Heart left ventricle (tissue), 16 donors: Measurements from ENCODE around the gene MAP1B. TPM values are rescaled to one million over a fixed set of nuclear protein-coding genes. Genes with fewer than 3 reads are reported as not detected.

Source experiments
- ATAC-seq, 4 donors: fragments of 200-7000 bp; cut with Tn5 transposase; one replicate each; pipeline ENCODE4 v1.9.1; 2020 to 2022; ENCODE audit warnings: moderate library complexity in 4 of 4, mild to moderate bottlenecking in 3 of 4, moderate number of reproducible peaks in 1 of 4
- DNase-seq, 5 donors: peaks; one replicate each; pipeline ENCODE4 v3.0.0-alpha.2; 2020
- H3K27ac ChIP-seq, 12 donors: fragments of 200-600 bp; sonication (generic) in 4 of 12; one replicate each; pipeline versions ENCODE4 v1.5.0 to v1.8.0; 2016 to 2022; ENCODE audit warnings: mild to moderate bottlenecking in 2 of 12
- H3K27me3 ChIP-seq, 9 donors: fragments of 200-600 bp; sonication (generic) in 2 of 9; one replicate each; pipeline versions ENCODE4 v1.5.1 to v1.8.0; 2016 to 2022; ENCODE audit warnings: mild to moderate bottlenecking in 3 of 9
- H3K36me3 ChIP-seq, 9 donors: fragments of 200-600 bp; sonication (generic) in 2 of 9; one replicate each; pipeline versions ENCODE4 v1.5.0 to v1.8.0; 2018 to 2022; ENCODE audit warnings: mild to moderate bottlenecking in 2 of 9
- H3K4me1 ChIP-seq, 12 donors: fragments of 200-600 bp; sonication (generic) in 4 of 12; one replicate each; pipeline versions ENCODE4 v1.5.0 to v1.8.0; 2016 to 2022; ENCODE audit warnings: mild to moderate bottlenecking in 3 of 12
- H3K4me3 ChIP-seq, 12 donors: fragments of 200-600 bp; sonication (generic) in 4 of 12; one replicate each; pipeline versions ENCODE4 v1.5.0 to v1.8.0; 2017 to 2022; ENCODE audit warnings: mild to moderate bottlenecking in 9 of 12, moderate library complexity in 4 of 12
- H3K9me3 ChIP-seq, 12 donors: fragments of 200-600 bp; sonication (generic) in 4 of 12; one replicate each; pipeline versions ENCODE4 v1.5.0 to v1.8.0; 2016 to 2022; ENCODE audit warnings: mild to moderate bottlenecking in 1 of 12
- POLR2A ChIP-seq, 2 donors: fragments of 450-650 bp; IDR thresholded peaks; one replicate each; pipeline ENCODE4 v1.6.1; 2017; ENCODE audit warnings: antibody characterized with exemption in 2 of 2, mild to moderate bottlenecking in 2 of 2, moderate library complexity in 2 of 2
- WGBS, 4 donors: extraction: QIAGEN DNeasy Blood & Tissue Kit in 2 of 4; methylation state at CpG; one replicate each; pipeline versions ENCODE4 v1.1.5 to v1.1.7; 2013 to 2018; 5-methylcytosine and 5-hydroxymethylcytosine counted together
- intact Hi-C, 10 donors: fragments of 100-400 bp; cut with DNase I; formaldehyde crosslinking; loops; one replicate each; pipeline versions ENCODE4 v1.11.1 to v1.14.2; 2022
- polyA plus RNA-seq, 2 donors: library from polyadenylated mRNA; stranded (reverse); fragments of 200-250 nt; gene quantifications; one replicate each; pipeline ENCODE4 v1.2.3, GENCODE V29; 2013
- total RNA-seq, 9 donors: library from RNA; depleted of rRNA in 2 of 9; stranded (reverse); fragments of >200 nt in 2 of 9; fragmentation: NEBNext Ultra II Directional in 3 of 9; extraction: Animal tissue kit (Norgen Biotek cat#: 25700) in 3 of 9; gene quantifications; one replicate each; pipeline versions ENCODE4 v1.1.0 to v1.2.4, GENCODE V29; 2016 to 2023
- TF ChIP-seq, protein P1 (sequence below), 12 donors: fragments of 200-600 bp; sonication (generic) in 4 of 12; IDR thresholded peaks; one replicate each; pipeline versions ENCODE4 v1.5.0 to v1.8.0; 2018 to 2022; ENCODE audit warnings: antibody characterized with exemption in 12 of 12, mild to moderate bottlenecking in 5 of 12
- donor health status: ischemic (EF 13 %, LVEDD 7.1; RV severe dilation, severe dysfunction).
- donor health status: healthy with polysubstance abuse.
- donor health status: DM: no; HTN: yes; CAD: no.
- donor health status: DM: no; HTN: no; CAD: no.
- donor health status: ischemic (EF 25% LVEDD 6.9; RV normal size, moderate dysfunction).
- donor health status: ischemic (EF 25% LVEDD 5.7; RV mildly dilated, moderate dysfunction).
- donor health status: healthy.
- donor health status: DM: yes; HTN: yes; CAD: no.
- donor health status: ischemic (EF 35%, LVEDD 5.7; RV mildly dilated, moderate dysfunction).
- donor health status: nonischemic (EF 11% LVEDD 7.7; RV severe dilation, severe dysfunction).
- donor health status: DM: yes; HTN: yes; CAD: no.
- donor health status: PGD.
- donor health status: ischemic (EF 29% LVEDD 5.4; RV normal size, mild dysfunction).
- donor health status: nonischemic (EF 23%, LVEDD 6.1; RV moderate dilation, normal function).

The MAP1B gene
- total and polyA plus RNA-seq, 11 donors = 10.1 to 603 (median 133) TPM

- TF ChIP-seq, protein P1, sequence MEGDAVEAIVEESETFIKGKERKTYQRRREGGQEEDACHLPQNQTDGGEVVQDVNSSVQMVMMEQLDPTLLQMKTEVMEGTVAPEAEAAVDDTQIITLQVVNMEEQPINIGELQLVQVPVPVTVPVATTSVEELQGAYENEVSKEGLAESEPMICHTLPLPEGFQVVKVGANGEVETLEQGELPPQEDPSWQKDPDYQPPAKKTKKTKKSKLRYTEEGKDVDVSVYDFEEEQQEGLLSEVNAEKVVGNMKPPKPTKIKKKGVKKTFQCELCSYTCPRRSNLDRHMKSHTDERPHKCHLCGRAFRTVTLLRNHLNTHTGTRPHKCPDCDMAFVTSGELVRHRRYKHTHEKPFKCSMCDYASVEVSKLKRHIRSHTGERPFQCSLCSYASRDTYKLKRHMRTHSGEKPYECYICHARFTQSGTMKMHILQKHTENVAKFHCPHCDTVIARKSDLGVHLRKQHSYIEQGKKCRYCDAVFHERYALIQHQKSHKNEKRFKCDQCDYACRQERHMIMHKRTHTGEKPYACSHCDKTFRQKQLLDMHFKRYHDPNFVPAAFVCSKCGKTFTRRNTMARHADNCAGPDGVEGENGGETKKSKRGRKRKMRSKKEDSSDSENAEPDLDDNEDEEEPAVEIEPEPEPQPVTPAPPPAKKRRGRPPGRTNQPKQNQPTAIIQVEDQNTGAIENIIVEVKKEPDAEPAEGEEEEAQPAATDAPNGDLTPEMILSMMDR (IDR thresholded peaks at IDR 0.05) = no peak
- no peak for TF ChIP-seq POLR2A (IDR thresholded peaks at IDR 0.05)
- DNase-seq = no peak
- H3K9me3 ChIP-seq = no peaks in the 10 kb centered on the region
- no peak for ATAC-seq
- H3K4me1 ChIP-seq = peaks cover 0 to 22% (median 0%) of the 10 kb centered on the region in 12 donors
- no peaks in the 10 kb centered on the region for H3K27me3 ChIP-seq
- no peak overlapping the region for H3K27ac ChIP-seq
- H3K4me3 ChIP-seq = no peak overlapping the region
- H3K36me3 ChIP-seq = peaks cover 0 to 27% (median 17%) of the 10 kb centered on the region in 9 donors
- intact Hi-C loops = no loop called here
- WGBS, 4 donors = 90 to 92% (median 91%) methylated on average over 5 of the region's 5 CpGs
Observed at GRCh38 chr5:72238712-72239445, 131.6 kb downstream of the MAP1B start.

GRCh38 chr5:72241346-72242003 lies 134.2 kb downstream of the MAP1B start:
- no peaks in the 10 kb centered on the region for H3K27me3 ChIP-seq
- no peak overlapping the region for H3K4me3 ChIP-seq
- DNase-seq (no peak), ATAC-seq (no peak)
- no peak overlapping the region for H3K27ac ChIP-seq
- H3K36me3 ChIP-seq = peaks cover 0 to 20% (median 13%) of the 10 kb centered on the region in 9 donors
- H3K9me3 ChIP-seq = no peaks in the 10 kb centered on the region
- intact Hi-C loops = loop anchor here in 2 of 10 donors (5.0 to 10.0 kb wide), 2 partner anchors 104 to 107 kb away; no protein-coding TSS in a partner anchor
- TF ChIP-seq, protein P1 (IDR thresholded peaks at IDR 0.05) = no peak
- no peak for TF ChIP-seq POLR2A (IDR thresholded peaks at IDR 0.05)
- whole genome bisulfite sequencing, 4 donors = 84 to 88% (median 86%) methylated on average over 5 of the region's 5 CpGs
- peaks cover 0 to 29% (median 23%) of the 10 kb centered on the region in 12 donors for H3K4me1 ChIP-seq

- no peak overlapping the region for H3K27ac ChIP-seq
- intact Hi-C loops = loop anchor here in 2 of 10 donors (5.0 to 10.0 kb wide), 2 partner anchors 106 to 108 kb away; no protein-coding TSS in a partner anchor
Observed at GRCh38 chr5:72242796-72243475, 135.7 kb downstream of the MAP1B start.

More at GRCh38 chr5:72242796-72243475, 135.7 kb downstream of the MAP1B start:
- 95 to 97% (median 96%) methylated on average over 7 of the region's 7 CpGs for WGBS, 4 donors
- Histone ChIP-seq H3K4me1 (peaks cover 2 to 43% (median 36%) of the 10 kb centered on the region in 12 donors), H3K9me3 (no peaks in the 10 kb centered on the region), H3K4me3 (no peak overlapping the region), H3K36me3 (peaks cover 0 to 6% (median under 1%) of the 10 kb centered on the region in 9 donors), H3K27me3 (no peaks in the 10 kb centered on the region)
- DNase-seq (no peak), ATAC-seq (no peak)
- TF ChIP-seq, protein P1 (IDR thresholded peaks at IDR 0.05) = no peak
